Keratinocyte (primary cell): Measurements from ENCODE around the gene TOR1AIP2. TPM values are rescaled to one million over a fixed set of nuclear protein-coding genes. Genes with fewer than 3 reads are reported as not detected.

Source experiments
- DNase-seq: peaks from one replicate; pipeline ENCODE4 v3.0.0-alpha.2; 2011; ENCODE audit warnings: low read depth, missing footprints, low spot score
- FAIRE-seq: peaks from 2 replicates; lab custom pipeline; 2011; peaks lifted over from hg19 to GRCh38; lab: Jason Lieb, UNC
- H2AFZ ChIP-seq: 2 replicates; pipeline ENCODE4 v1.6.0; 2012; ENCODE audit warnings: low read length, control low read depth, inconsistent platforms; ENCODE audit not compliant: control insufficient read depth
- H3K27ac ChIP-seq: 2 replicates; pipeline ENCODE4 v1.5.1; 2011; ENCODE audit warnings: low read length; ENCODE audit not compliant: control insufficient read depth, insufficient read depth
- H3K27me3 ChIP-seq: 3 replicates; pipeline ENCODE4 v1.6.0; 2011; ENCODE audit warnings: low read length; ENCODE audit not compliant: control insufficient read depth, insufficient read depth; ENCODE audit errors: extremely low read depth
- H3K36me3 ChIP-seq, 2 experiments: 2 replicates in 1 of 2; 3 replicates in 1 of 2; pipeline ENCODE4 v1.5.1; 2011; ENCODE audit warnings: low read length in 2 of 2, mild to moderate bottlenecking in 1 of 2; ENCODE audit not compliant: control insufficient read depth in 2 of 2, insufficient read depth in 2 of 2; ENCODE audit errors: extremely low read depth in 1 of 2
- H3K4me1 ChIP-seq: 3 replicates; pipeline ENCODE4 v1.5.1; 2011; ENCODE audit warnings: low read length; ENCODE audit not compliant: control insufficient read depth, insufficient read depth; ENCODE audit errors: extremely low read depth
- H3K4me2 ChIP-seq: 3 replicates; pipeline ENCODE4 v1.6.0; 2011; ENCODE audit warnings: low read depth, low read length; ENCODE audit not compliant: control insufficient read depth, insufficient read depth; ENCODE audit errors: extremely low read depth
- H3K4me3 ChIP-seq, 3 experiments: fragments of 200-600 bp in 1 of 3; sonication (generic) in 1 of 3; 2 replicates in 2 of 3; 3 replicates in 1 of 3; pipeline ENCODE4 v1.5.1; 2011 to 2016; ENCODE audit warnings: low read length in 3 of 3, mild to moderate bottlenecking in 3 of 3, control low read depth in 2 of 3, inconsistent platforms in 1 of 3, low read depth in 1 of 3, mixed read lengths in 1 of 3, mixed run types in 1 of 3, moderate library complexity in 1 of 3; ENCODE audit not compliant: control insufficient read depth in 2 of 3, insufficient read depth in 2 of 3; ENCODE audit errors: extremely low read depth in 1 of 3
- H3K79me2 ChIP-seq: 2 replicates; pipeline ENCODE4 v1.6.0; 2012; ENCODE audit warnings: low read length; ENCODE audit not compliant: control insufficient read depth, insufficient read depth
- H3K9ac ChIP-seq: 3 replicates; pipeline ENCODE4 v1.6.0; 2011; ENCODE audit warnings: low read length; ENCODE audit not compliant: control insufficient read depth, insufficient read depth; ENCODE audit errors: extremely low read depth
- H3K9me1 ChIP-seq: 3 replicates; pipeline ENCODE4 v1.6.0; 2011; ENCODE audit warnings: low read length; ENCODE audit not compliant: control insufficient read depth, insufficient read depth; ENCODE audit errors: extremely low read depth
- H3K9me3 ChIP-seq: 2 replicates; pipeline ENCODE4 v1.5.1; 2012; ENCODE audit warnings: low read depth, low read length; ENCODE audit not compliant: control insufficient read depth
- H4K20me1 ChIP-seq: 3 replicates; pipeline ENCODE4 v1.6.0; 2011; ENCODE audit warnings: low read length; ENCODE audit not compliant: control insufficient read depth, insufficient read depth; ENCODE audit errors: extremely low read depth
- EZH2 ChIP-seq: IDR thresholded peaks from one replicate; pipeline ENCODE4 v1.6.1; 2012; ENCODE audit warnings: inconsistent platforms, mild to moderate bottlenecking, low read length, moderate library complexity
- dilution Hi-C: fragments of 300-500 bp; cut with MboI; formaldehyde crosslinking; loops from one replicate; pipeline ENCODE4 v1.7.0; 2020; ENCODE audit warnings: low sequenced_read_pairs; ENCODE audit not compliant: extremely low pct_ligation_motif_present
- polyA plus RNA-seq, 5 experiments: library from polyadenylated mRNA; depleted of rRNA in 3 of 5; stranded (reverse) in 3 of 5; stranded (forward) in 1 of 5; unstranded in 1 of 5; fragments of >200 nt; gene quantifications; 1 replicate in 1 of 5; 2 replicates in 3 of 5; 3 replicates in 1 of 5; pipeline versions ENCODE4 v1.2.1 to v1.2.3, GENCODE V29; 2011 to 2012; ENCODE audit warnings: missing spikeins in 2 of 5, low read depth in 1 of 5, low replicate concordance in 1 of 5
- TF ChIP-seq, protein P1 (sequence below), 3 experiments: IDR thresholded peaks in 1 of 3; conservative IDR thresholded peaks in 1 of 3; optimal IDR thresholded peaks in 1 of 3; 2 replicates in 2 of 3; 3 replicates in 1 of 3; pipeline versions ENCODE3 to v1.5.1; 2011; ENCODE audit warnings: low read length in 3 of 3, mild to moderate bottlenecking in 3 of 3, moderate library complexity in 2 of 3, control low read depth in 1 of 3, inconsistent platforms in 1 of 3; ENCODE audit not compliant: insufficient read depth in 2 of 3; ENCODE audit errors: extremely low read depth in 1 of 3

Gene TOR1AIP2
- polyA plus RNA-seq, 1 donor (not counting 4 experiments of a cell fraction or from before 2014, with no cell fraction given), result 49.9 TPM

DNA sequence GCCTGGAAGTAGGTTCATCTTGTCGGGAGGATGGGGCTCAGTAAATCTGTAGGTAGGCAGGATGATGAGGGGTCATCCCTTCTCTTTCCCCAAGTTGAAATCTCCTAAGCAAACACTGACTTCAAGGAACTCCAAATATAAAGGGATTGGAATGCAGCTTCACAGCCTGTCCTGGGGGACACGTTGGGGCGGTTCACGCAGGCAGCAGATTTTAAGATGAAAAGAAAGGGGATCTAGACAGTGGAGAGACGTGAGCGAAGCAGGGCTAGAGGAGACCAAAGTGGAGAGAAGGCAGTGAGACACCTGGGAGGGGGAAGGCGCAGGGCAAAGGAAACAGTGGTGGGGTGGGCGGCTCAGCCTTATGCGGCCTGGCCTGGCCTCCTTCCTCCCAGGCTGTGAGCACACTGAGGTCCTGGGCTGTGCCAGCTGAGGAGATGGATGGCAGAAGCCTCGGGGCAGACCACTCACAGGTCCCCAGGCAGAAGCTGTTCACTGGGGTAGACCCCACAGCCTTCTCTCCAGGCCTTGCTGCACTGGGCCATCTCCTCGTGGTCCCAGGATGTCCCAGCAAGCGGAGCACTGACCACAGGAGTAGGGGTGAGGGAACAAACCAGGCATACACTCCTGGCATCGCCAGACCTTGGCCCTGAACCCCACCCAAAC lies 51.7 kb downstream of the TOR1AIP2 start:
- FAIRE-seq, result no peak
- dilution Hi-C loops, result no loop called here

DNA sequence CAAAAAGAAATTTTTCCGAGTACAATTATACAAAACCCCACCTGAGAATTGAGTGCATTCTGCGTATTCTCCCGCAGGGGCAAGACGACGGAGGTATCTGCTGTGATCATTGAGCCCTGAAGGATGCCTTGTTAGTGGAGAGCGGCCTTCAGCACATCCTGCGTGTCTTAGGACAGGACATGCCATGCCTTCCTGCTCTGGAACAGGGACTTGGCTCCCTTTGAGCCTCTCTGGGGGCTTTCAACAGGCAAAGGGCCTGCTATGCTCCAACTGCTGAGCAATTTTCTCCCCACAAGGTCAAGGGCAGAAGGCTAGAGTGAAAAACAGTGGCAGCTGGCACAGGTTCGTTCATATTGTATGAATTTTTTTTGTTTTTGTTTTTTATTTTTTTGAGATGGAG lies 52.4 kb downstream of the TOR1AIP2 start:
- TF ChIP-seq, protein P1, sequence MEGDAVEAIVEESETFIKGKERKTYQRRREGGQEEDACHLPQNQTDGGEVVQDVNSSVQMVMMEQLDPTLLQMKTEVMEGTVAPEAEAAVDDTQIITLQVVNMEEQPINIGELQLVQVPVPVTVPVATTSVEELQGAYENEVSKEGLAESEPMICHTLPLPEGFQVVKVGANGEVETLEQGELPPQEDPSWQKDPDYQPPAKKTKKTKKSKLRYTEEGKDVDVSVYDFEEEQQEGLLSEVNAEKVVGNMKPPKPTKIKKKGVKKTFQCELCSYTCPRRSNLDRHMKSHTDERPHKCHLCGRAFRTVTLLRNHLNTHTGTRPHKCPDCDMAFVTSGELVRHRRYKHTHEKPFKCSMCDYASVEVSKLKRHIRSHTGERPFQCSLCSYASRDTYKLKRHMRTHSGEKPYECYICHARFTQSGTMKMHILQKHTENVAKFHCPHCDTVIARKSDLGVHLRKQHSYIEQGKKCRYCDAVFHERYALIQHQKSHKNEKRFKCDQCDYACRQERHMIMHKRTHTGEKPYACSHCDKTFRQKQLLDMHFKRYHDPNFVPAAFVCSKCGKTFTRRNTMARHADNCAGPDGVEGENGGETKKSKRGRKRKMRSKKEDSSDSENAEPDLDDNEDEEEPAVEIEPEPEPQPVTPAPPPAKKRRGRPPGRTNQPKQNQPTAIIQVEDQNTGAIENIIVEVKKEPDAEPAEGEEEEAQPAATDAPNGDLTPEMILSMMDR (optimal IDR thresholded peaks at IDR 0.05 in 1 of 3, IDR thresholded peaks at IDR 0.05 in 1 of 3, conservative IDR thresholded peaks at IDR 0.05 in 1 of 3; ENCODE audit: extremely low read depth in 1 of 3, insufficient read depth in 2 of 3, low read length in 3 of 3), result no peak
- no peak for TF ChIP-seq EZH2
- Histone ChIP-seq H3K27ac (no peak overlapping the region), H3K27me3 (peaks cover 4% of the 10 kb centered on the region), H3K9me3 (no peaks in the 10 kb centered on the region), H3K9ac (no peak overlapping the region), H2AFZ (no peak overlapping the region), H3K36me3 (no peaks in the 10 kb centered on the region), H3K4me2 (no peak overlapping the region), H3K9me1 (no peaks in the 10 kb centered on the region), H3K79me2 (no peaks in the 10 kb centered on the region), H3K4me3 (no peak overlapping the region), H3K4me1 (no peaks in the 10 kb centered on the region), H4K20me1 (no peaks in the 10 kb centered on the region)
- no peak for DNase-seq
- no peak for FAIRE-seq
- dilution Hi-C loops, result no loop called here

More for the DNA sequence above, 51.7 kb downstream of the TOR1AIP2 start:
- Histone ChIP-seq H3K4me2 (no peak overlapping the region), H2AFZ (no peak overlapping the region), H3K9me1 (no peaks in the 10 kb centered on the region), H3K36me3 (no peaks in the 10 kb centered on the region), H3K4me1 (no peaks in the 10 kb centered on the region), H3K9ac (no peak overlapping the region), H3K27me3 (peaks cover 4% of the 10 kb centered on the region), H3K27ac (no peak overlapping the region), H3K9me3 (no peaks in the 10 kb centered on the region), H3K4me3 (no peak overlapping the region), H4K20me1 (no peaks in the 10 kb centered on the region), H3K79me2 (no peaks in the 10 kb centered on the region)
- no peak for TF ChIP-seq EZH2
- TF ChIP-seq, protein P1 (optimal IDR thresholded peaks at IDR 0.05 in 1 of 3, IDR thresholded peaks at IDR 0.05 in 1 of 3, conservative IDR thresholded peaks at IDR 0.05 in 1 of 3; ENCODE audit: extremely low read depth in 1 of 3, insufficient read depth in 2 of 3, low read length in 3 of 3), result no peak
- DNase-seq, result no peak
